Stimulated activated CD4-positive, alpha-beta T cell treated with anti-CD3 and anti-CD28 coated beads, Interleukin-4, amount 100 ng/mL, for 1 hour (primary cell): ENCODE data around the gene ENPP7.

Experiments
- DNase-seq: peaks from one replicate; pipeline ENCODE4 v3.0.0-alpha.2; 2020

ENPP7 gene

DNA sequence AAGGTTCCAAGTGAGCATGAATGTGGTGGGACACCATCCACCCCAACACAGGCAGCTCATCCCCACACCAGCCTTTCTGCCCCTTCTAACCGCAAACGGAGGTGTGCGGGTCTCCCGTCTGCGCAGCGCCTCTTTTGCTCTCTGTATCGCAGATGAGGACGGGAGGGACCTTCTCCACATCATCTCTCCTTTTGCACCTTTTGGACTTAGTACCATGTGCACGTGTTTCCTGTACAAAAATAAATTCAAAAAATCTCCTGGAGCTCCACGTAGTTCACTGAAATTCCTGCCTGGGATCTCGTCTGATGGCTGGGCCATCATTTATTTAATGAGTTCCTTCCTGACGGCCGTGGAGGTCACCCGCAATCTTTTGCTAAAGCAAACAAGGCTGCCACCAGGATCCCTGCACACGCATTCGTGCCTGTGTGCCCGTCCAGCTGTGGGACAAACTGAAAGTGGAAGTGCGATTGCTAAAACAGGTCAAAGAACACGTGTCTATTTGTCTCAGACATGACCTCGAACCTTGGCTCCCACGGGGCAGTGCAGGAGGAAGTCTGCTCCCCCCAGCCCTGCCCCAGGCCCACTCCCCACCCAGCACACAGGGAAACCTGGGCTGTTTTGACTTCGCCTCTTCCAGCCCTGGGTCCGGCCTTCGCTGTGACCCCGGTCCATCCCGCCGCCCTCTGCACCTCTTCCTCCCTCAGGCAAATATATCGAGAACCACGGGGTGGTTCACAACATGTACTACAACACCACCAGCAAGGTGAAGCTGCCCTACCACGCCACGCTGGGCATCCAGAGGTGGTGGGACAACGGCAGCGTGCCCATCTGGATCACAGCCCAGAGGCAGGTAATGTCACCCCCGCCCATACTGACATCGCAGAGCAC, 2.3 kb downstream of the ENPP7 start:
- DNase-seq = no peak

DNA sequence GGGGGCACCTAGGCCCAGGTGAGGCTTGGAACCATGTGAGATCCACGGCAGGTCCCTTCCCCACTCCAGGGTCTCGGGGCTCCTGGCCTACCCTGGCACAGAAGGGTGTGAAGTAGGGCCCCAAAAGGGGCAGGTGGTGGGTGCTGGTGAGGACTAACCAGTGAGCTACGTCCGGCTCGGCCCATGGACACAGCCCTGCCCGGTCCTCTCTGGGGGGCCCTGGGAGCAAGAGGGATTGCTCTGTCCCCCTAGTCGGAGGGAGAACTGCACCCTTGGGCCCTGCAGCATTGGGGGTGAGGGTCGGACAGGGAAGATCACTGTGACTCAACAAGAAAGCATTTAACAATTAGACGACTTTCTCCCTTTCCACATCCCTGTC, 2.9 kb downstream of the ENPP7 start:
- DNase-seq = no peak

DNA sequence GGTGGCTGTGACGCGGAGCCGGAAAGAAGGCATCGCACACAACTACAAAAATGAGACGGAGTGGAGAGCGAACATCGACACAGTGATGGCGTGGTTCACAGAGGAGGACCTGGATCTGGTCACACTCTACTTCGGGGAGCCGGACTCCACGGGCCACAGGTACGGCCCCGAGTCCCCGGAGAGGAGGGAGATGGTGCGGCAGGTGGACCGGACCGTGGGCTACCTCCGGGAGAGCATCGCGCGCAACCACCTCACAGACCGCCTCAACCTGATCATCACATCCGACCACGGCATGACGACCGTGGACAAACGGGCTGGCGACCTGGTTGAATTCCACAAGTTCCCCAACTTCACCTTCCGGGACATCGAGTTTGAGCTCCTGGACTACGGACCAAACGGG, 4.4 kb downstream of the ENPP7 start:
- DNase-seq = no peak

DNA sequence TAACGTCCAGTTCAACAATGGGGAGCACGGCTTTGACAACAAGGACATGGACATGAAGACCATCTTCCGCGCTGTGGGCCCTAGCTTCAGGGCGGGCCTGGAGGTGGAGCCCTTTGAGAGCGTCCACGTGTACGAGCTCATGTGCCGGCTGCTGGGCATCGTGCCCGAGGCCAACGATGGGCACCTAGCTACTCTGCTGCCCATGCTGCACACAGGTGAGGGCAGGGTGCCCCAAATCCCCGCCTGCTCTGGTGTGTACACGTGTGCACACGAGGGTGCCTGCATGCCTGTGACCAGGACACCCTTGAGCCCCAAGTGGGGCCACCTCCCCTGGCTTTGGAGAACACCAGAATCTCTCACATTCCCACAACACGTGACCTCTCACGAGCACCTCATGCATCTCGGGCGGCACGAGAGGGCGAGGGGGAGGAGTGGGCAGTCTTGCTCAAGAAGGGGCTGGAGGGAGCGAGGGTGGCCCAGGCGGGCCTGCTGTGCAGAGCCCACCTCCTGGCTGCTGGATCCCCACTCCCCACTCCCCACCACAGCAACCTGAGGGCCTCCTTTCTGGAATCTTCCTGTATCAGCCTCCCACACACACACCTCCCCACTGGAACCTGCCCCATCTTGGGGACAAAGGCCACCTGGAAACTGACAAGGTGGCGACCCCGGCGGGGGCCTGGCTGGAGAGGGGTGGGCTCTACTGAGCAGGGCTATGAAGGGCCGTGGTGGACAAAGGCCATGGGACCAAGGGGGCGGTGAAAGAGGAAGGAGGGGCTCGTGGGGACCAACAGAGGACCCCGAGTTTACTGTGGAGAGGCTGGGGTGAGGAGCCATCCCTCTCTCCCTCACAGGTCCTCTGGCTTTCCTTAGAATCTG, 6.5 kb downstream of the ENPP7 start:
- no peak for DNase-seq

DNA sequence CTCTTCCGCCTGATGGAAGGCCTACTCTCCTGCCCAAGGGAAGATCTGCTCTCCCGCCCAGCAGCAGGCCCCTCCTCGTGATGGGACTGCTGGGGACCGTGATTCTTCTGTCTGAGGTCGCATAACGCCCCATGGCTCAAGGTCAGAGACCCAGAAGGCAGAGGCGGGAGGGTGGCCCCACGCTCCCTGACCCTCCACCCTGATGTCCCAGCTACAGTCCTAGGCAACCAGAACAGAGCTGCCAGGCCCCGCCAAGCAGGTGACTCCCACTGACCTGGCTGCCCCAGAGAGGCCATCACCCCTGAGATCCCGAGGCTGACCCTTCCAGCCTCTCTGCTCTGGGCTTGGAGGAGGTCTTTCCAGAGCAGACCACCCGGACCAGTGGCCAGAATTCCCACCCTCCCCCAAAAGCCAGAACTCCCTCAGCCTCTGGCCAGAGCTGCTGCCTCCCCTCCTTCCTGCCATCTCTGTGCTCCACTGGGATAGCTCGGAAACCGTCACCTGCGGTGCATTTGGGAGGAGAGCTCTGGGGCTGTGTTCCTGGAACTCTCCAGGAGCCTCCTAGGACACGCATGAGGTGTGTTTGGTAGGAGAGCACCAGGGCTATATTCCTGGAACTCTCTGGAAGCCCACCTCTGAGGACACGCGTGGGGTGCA, 7.3 kb downstream of the ENPP7 start:
- DNase-seq = no peak

DNA sequence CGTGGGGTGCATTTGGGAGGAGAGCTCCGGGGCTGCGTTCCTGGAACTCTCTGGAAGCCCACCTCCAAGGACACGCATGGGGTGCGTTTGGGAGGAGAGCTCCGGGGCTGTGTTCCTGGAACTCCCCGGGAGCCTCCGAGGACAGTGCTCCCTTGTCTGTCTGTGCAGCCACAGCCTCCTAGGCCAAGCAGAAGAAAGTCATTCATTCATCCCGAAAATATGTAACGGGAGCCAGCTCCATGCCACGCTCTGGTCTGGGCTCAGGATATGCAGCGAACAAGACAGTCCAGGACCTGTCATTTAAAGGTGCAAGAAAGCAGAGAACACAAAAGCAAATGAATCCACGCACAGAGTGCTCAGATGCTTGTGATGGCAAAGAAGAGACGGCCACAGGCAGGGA, 7.9 kb downstream of the ENPP7 start:
- DNase-seq = no peak

DNA sequence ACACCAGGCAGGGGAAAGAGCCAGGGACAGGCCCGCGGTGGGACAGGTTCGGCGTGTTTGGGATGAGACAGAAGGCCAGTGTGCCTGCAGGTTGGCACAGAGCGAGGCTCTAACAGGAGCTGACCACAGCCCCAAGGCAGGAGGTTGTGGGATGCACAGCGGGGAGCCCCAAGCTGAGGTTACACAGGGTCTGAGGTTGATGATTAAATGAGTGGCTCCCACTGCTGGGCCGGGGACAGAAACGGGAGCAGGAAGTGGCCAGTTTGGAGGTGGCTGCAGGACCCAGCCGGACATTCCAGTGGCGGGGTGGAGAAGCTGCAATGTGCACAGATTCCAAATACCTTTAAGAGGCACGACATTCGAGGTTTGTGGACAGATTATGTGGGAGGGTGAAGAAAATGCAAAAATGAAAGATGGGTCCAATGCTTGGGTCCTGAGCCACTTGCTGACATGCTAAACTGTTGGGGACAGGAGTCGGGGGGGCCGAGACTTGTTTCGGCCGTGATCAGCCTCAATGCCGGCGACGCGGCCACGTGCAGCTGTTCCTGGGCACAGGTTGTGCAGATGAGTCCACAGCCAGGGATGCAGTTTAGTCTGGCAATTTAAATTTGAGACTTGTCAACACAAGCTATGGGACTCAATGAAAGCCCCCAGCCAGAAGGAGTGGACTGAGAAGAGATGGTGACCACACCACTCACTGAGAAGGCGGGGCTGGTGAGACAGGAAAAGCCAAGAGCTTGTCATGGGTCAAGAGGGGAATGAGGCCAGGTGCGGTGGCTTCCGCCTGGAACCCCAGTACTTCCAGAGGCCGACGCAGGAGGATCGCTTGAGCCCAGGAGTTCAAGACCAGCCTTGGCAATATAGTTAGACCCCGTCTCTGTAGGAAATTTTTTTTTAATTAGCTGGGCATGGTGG, 8.7 kb downstream of the ENPP7 start:
- DNase-seq = no peak

DNA sequence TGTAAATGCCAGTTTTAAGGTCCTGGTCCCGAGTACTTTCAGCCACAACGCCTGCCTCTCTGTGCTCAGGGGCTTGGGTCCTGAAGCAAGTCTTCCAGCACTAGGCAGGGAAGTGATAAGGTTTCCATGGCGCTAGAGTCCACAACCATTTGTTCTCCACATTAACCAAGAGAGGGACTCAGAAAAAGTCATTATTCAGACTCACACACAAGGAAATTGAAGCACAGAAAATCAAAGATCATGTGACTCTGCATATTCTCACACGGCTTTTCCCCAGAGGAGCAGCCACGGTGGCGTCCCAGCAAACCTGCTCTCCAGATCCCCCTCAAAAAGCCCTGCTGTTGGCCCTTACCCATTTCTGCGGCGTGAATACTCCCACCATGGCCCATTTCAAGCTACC, 9.7 kb downstream of the ENPP7 start:
- DNase-seq = no peak

DNA sequence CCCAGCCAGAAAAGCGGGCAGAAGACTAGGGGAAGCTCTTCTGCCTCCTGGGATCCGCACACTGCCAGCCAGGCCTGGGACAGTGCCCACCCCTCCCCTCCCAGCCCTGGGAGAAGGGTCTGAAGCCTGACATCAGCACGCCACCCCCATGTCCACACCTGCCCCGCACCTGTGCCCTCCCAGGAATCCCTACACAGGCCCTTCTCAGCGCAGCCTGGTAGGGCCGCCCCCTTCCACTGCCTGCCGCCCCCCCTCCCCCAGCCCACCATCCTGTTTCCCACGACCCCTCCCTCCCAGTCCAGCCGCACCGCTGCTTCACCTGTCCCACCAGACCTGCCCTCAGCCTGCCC, 10.6 kb downstream of the ENPP7 start:
- no peak for DNase-seq

DNA sequence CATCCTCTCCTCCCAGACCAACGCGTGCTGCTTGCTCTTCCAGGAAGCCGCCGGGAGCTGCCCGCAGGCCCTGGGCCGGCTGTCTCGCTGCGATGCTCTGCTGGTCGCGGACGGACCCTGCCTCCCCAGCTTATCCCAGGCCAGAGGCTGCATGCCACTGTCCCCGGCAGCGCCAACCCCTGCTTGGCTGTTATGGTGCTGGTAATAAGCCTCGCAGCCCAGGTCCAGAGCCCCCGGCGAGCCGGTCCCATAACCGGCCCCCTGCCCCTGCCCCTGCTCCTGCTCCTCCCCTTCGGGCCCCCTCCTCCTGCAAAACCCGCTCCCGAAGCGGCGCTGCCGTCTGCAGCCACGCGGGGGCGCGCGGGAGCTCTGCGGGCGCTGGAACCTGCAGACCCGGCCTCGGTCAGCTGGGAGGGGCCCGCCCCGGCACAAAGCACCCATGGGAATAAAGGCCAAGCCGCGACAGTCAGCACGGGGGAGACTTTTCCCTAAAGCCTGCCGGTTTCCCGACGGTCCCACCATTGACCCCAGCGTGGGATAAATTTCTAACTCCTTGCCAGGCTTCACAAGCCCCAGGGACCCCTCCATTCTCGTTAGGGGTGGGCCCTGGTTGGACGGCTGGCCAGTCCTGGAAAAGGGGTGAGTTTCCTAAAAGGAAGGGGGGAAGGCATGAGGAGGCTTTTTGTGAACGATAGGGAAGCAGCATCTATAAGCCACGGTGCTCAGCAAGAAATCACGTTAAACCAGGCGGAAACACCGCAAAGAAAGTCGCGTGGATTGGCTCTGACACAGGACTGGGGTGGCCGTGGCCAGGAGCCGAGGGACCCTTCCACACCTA, 11.2 kb downstream of the ENPP7 start:
- DNase-seq = peak; percentile 76

DNA sequence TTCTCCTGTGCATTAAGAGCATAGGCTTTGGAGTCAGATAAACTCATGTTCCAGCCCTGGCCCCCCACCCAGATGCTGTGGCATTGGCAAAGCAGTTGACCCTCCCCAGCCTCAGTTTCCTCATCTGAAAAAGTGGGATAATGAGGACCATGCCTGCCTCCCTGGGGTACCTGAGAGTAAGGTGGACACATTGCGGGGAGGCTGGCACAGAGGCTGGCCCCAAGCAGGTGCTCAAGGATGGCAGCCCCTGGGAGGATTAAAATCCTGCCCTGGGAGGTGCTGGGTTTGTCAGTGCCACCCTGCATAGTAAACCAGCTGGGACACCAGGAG, 11.8 kb downstream of the ENPP7 start:
- DNase-seq = no peak

DNA sequence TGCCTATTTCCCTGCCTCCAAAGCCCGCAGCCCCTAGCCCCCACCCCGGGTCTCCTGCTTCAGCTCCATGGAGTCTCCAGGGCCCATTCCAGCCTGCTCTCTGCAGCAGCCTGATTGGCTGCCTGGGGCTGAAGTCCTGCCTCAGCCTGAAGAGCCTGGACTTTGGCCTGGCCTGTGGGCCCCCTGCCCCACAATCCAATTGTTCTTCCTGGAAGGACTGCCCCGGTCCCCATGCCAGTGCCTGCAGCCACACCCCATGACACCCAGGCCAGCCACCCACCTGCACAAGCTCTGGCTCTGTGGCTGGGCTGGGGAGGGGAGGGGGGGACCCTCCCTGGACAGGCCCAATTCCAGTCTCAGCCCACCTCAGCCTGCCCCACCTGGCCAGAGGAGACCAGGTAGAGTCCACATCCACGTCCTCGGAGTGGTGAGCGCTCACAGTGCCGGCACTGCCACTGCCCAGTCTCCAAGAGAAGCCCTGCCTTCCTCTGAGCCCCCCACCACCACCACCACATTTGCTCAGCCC, 12.3 kb downstream of the ENPP7 start:
- no peak for DNase-seq

DNA sequence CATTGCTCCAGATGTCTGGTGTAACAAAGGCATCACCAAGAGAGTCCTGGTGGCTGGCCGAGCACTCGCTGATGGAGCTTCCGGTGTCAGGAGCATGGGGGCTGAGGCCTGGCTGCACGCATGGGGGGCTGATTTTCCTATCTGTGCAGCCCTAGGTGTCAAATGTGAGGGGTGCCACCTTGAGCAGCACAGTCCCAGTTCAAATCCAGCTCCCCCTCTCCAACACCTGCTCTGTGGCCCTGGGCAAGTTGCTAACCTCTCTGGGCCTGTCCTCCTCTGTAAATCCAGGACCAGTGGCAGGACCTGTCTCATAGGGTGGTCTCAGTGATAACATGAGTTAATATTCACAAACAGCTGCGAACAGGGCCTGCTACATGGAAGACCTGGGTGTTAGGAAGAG, 12.9 kb downstream of the ENPP7 start:
- no peak for DNase-seq

DNA sequence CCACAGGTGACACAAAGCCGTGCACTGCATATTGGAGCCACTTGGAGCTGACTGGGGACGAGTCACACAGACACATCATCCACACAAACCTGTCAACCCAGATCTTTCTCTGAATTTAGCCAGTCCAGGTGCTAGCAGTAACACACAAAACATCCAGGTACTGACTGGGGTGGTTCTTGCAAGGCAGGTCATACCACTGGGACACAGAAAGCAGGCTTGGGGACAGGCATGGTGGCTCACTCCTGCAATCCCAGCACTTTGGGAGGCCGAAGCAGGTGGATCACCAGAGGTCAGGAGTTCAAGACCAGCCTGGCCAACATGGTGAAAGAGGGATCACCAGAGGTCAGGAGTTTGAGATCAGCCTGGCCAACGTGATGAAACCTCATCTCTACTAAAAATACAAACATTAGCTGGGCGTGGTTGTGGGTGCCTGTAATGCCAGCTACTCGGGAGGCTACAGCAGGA, 14.9 kb downstream of the ENPP7 start:
- DNase-seq = no peak

DNA sequence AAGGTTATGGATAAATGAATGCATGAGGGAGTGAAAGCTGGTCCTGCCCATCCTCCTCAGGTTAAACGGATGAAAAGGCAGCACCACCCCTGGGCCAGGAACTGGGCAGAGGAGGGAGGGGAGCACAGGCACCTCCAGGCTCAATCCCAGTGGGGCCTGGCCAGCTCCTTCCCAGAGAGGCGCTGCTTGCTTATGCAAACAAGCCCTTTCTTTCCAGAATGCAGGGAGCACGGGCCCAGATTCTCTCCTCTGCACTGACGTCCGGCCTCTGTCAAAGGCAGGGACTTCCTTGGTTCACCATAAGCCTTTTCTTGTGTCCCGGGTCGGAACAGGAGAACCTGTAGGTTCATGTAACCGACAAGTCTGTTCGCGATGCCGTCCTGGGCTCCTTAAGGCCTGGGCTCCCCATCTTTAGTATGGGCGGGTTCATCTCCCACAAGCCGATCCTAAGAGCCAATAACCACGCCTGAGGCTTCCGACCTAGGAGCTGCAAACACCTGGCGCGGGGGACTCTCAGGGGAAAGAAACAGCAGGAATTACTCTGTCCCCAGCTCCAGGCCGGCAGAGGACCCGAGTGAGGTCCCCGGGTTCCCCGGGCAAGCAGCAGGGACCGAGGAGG, 16.3 kb downstream of the ENPP7 start:
- DNase-seq = no peak

DNA sequence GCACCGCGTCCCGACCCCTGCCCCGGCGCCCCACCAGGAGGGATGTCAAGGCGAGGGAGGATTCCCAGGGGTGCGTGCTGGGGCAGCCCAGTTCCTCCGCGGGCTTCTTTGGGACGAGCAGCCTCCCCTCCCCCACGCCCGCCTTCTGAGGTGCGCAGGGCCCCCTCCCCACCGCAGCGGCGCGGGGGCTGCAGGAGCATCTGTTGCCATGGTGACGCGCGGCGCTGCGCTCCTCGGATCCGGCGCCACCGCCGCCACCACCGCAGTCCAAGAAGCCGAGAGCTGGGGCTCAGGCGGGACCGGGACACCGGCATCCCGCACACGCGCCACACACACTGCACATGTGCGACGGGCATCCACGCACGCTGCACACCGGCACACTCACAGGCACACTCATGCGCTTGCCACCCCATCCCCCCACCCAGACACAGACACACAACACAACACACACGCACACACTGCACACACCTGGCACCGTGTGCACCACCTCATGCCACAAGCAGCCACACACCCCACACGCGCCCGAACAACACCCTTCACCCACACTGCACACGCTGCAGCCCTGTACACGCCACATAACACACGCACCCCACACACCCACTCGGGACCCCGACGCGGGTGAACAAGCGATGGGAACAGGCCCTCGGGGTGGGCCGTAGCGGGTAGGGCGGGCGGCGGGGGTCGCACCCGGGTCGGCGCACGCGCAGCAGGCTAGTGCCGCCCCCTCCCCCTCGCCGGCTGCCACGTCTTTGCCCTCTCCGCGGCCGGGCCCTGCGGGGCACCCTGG, 17.0 kb downstream of the ENPP7 start:
- peak; percentile 21 for DNase-seq

DNA sequence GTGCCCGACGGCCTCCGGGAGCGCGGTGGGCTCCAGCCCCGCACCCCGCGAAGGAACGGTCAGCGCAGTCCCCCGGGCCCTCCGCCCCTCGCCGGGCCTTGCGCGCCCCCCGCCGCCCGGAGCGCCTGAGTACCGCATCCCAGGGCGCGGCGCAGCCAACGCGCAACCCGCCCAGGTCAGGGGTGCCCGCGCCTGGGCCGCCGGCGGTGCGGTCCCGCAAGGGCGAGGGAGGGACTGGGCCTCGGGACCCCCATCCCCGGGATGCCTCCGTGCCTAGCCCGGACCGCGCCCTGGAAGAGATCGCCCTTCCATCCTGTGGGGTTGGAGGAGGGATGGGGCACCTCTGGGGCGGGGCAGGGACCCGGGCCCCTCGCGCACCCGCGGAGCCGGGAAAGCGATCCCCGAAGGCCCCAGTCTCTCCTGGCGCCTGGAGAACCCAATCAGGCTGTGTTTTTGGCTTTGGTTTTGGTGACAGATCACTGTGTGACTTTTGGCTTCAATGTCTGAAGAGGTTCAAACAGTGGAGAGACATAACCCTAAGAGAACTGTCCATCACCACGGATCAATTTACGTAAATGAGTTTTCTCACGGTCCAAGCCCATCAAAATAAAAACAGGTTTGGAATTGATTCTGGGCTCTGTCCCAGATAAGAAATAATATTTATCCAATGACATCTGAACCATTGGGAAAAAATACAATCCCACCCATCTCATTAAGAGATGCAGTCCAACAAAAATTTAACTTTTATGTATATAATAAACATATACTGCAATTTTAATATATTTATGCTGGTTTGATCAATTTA, 17.8 kb downstream of the ENPP7 start:
- DNase-seq = no peak

DNA sequence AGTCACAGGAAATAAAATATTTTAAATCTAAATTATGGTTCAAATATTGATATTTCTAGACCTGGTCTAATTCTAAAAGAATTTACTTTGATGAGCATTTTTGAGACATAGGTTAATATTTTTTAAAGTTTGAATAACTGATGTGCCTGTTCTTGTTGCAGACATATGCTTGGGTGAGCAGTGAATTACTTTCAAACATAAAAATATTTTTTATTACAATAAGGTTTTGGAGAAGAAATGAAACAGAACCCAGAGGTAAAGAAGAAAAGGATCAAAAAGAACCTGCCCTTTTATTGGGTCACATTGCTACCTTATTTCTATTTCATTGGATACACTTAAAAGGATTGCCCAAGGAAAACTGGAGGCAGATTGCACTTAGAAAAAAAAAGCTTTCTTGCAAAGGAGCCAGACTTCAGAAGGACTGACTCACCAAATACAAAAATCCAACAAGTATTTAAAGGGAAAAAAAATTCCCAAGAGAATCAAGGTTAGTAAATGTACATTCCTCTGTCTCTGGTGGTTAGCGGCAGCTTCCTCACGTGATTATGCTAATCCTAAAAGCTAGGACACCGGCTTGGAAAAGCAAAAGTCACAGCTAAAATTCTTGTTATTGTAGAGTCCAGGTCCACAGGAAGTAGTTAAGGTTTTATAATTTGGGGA, 18.5 kb downstream of the ENPP7 start:
- DNase-seq = no peak

DNA sequence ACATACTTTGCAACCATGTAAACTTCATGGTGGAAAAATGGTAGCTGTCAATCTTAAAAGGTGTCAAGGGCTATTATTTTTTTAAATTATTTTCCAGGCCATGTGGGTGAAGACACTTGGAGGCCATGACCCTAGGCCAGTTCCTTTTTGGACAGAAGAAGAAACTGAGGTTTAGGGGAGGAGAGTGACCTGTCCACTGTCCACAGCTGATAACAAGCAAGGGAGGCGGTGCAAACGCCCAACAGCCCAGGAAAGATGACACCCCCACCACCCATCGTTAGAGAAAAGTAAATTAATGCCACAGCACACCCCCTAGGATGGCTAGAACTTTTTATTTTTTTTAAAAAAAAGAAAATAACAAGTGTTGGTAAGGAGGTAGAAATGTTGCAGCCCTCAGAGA, 19.2 kb downstream of the ENPP7 start:
- DNase-seq = no peak
